ENCODE measurements around the gene SCN4A. TPM values are rescaled to one million over a fixed set of nuclear protein-coding genes. Genes with fewer than 3 reads are reported as not detected.
"Not testable (repeated sequence)": the region's sequence is repeated elsewhere in the genome, so short reads cannot be mapped to it uniquely, and the experiment has no call there.

The SCN4A gene
- total RNA-seq, 2 donors from 2014 or later = 3.9 to 4.4 TPM

DNA sequence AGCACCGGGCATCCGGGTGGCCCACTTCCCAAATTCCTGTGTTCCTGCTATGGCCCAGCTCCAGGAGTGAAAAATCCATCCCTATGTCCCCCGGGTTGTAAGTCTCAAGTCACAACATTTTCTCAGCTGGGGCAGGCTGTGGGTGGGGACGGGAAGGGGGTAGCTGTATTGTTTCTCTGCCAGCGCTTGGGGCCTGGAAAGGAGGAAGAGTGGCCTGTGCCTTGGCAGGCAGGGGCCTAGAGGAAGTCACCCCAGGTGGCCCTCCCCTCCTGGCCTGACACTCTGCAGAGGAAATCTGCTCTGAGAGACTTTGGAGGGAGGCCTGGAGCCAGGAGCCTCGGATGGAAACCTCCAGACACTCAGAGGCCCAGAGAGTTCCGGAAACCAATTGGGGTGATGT lies 10.6 kb upstream of the SCN4A start:
- Histone ChIP-seq H3K9ac (ENCODE audit: extremely low read depth, low read length, poor library complexity, severe bottlenecking) (no peak overlapping the region), H3K4me3 (ENCODE audit: low read length) (no peak overlapping the region), H3K27ac (ENCODE audit: low read depth, low read length) (no peak overlapping the region), H3K36me3 (ENCODE audit: control insufficient read depth, insufficient read depth, low read length) (no peaks in the 10 kb centered on the region), H3K9me3 (ENCODE audit: control insufficient read depth, low read length) (no peaks in the 10 kb centered on the region), H3K4me1 (ENCODE audit: control insufficient read depth, insufficient read depth, low read length) (no peaks in the 10 kb centered on the region), H3K27me3 (ENCODE audit: control insufficient read depth, insufficient read depth, low read length, poor library complexity, severe bottlenecking) (no peaks in the 10 kb centered on the region)
- no peaks in the 10 kb centered on the region for H3K27me3 Mint-ChIP-seq (ENCODE audit: insufficient read depth)
- peaks cover 3% of the 10 kb centered on the region for H3K4me1 Mint-ChIP-seq
- WGBS, 2 experiments (ENCODE audit: insufficient coverage in 1 of 2, insufficient read length in 1 of 2) = 90 to 92% methylated on average over 5 to 7 of the region's 7 CpGs
- peaks cover 1% of the 10 kb centered on the region for H3K36me3 Mint-ChIP-seq (ENCODE audit: low read depth)
- peaks cover 19% of the 10 kb centered on the region for H3K9me3 Mint-ChIP-seq
- TF ChIP-seq CTCF (conservative IDR thresholded peaks at IDR 0.05) = no peak
- DNase-seq = no peak
- H3K4me3 Mint-ChIP-seq = no peak overlapping the region
- no peak overlapping the region for H3K27ac Mint-ChIP-seq

DNA sequence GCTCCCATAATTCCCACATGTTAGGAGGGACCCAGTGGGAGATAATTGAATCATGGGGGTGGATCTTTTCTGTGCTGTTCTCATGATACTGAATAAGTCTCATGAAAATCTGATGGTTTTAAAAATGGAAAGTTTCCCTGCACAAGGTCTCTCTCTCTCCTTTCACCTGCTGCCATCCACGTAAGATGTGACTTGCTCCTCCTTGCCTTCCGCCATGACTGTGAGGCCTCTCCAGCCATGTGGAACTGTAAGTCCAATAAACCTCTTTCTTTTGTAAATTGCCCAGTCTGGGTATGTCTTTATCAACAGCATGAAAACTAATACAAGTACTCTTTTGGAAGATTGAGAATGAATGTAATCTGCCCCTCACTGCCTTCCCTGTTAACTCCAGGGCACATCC lies 9.9 kb upstream of the SCN4A start:
- not testable (repeated sequence) for DNase-seq; H3K36me3 Mint-ChIP-seq (ENCODE audit: low read depth); H3K36me3 ChIP-seq (ENCODE audit: control insufficient read depth, insufficient read depth, low read length); H3K27ac Mint-ChIP-seq; H3K9ac ChIP-seq (ENCODE audit: extremely low read depth, low read length, poor library complexity, severe bottlenecking); H3K4me1 ChIP-seq (ENCODE audit: control insufficient read depth, insufficient read depth, low read length); H3K4me1 Mint-ChIP-seq; H3K27me3 Mint-ChIP-seq (ENCODE audit: insufficient read depth); H3K27ac ChIP-seq (ENCODE audit: low read depth, low read length); H3K4me3 Mint-ChIP-seq; H3K4me3 ChIP-seq (ENCODE audit: low read length); H3K27me3 ChIP-seq (ENCODE audit: control insufficient read depth, insufficient read depth, low read length, poor library complexity, severe bottlenecking); H3K9me3 ChIP-seq (ENCODE audit: control insufficient read depth, low read length)
- peaks cover 19% of the 10 kb centered on the region for H3K9me3 Mint-ChIP-seq
- 97 to 100% methylated on average over 2 of the region's 2 CpGs for WGBS, 2 experiments (ENCODE audit: insufficient coverage in 1 of 2, insufficient read length in 1 of 2)

- no peak overlapping the region for H3K27ac ChIP-seq (ENCODE audit: low read depth, low read length)
- Mint-ChIP-seq H3K36me3 (ENCODE audit: low read depth) (peaks cover 1% of the 10 kb centered on the region), H3K27me3 (ENCODE audit: insufficient read depth) (peaks cover 11% of the 10 kb centered on the region), H3K9me3 (peaks cover 19% of the 10 kb centered on the region), H3K4me3 (no peak overlapping the region), H3K27ac (no peak overlapping the region), H3K4me1 (peaks cover 7% of the 10 kb centered on the region)
- no peak for TF ChIP-seq CTCF (conservative IDR thresholded peaks at IDR 0.05)
- 89 to 94% methylated on average over 9 to 13 of the region's 13 CpGs for WGBS, 2 experiments (ENCODE audit: insufficient coverage in 1 of 2, insufficient read length in 1 of 2)
- no peak for DNase-seq
- no peaks in the 10 kb centered on the region for H3K36me3 ChIP-seq (ENCODE audit: control insufficient read depth, insufficient read depth, low read length)
- no peaks in the 10 kb centered on the region for H3K27me3 ChIP-seq (ENCODE audit: control insufficient read depth, insufficient read depth, low read length, poor library complexity, severe bottlenecking)
- H3K9ac ChIP-seq (ENCODE audit: extremely low read depth, low read length, poor library complexity, severe bottlenecking) = no peak overlapping the region
- no peaks in the 10 kb centered on the region for H3K9me3 ChIP-seq (ENCODE audit: control insufficient read depth, low read length)
- no peak overlapping the region for H3K4me3 ChIP-seq (ENCODE audit: low read length)
- no peaks in the 10 kb centered on the region for H3K4me1 ChIP-seq (ENCODE audit: control insufficient read depth, insufficient read depth, low read length)
Observed at GRCh38 chr17:63978272-63979200, 5.8 kb upstream of the SCN4A start.

Measured in endodermal cell (in vitro differentiated cells).